ENCODE data around the gene RAB3C.
"Not testable (repeated sequence)": the region's sequence is repeated elsewhere in the genome, so short reads cannot be mapped to it uniquely, and the experiment has no call there.

Gene RAB3C

GRCh38 chr5:58582803-58583491 is at the start of gene RAB3C:
TSS of gene RAB3C (plus strand) at chr5:58583075. CDS start at chr5:58583209, 134 bp downstream.
- peak; percentile 77 to 94 for DNase-seq

GRCh38 chr5:58541935-58542334 is 40.9 kb upstream of the RAB3C start:
- not testable (repeated sequence) for DNase-seq

- DNase-seq: no peak
Measured at GRCh38 chr5:58542709-58543108, 40.2 kb upstream of the RAB3C start.

- DNase-seq: no peak
Measured at GRCh38 chr5:58543723-58544122, 39.2 kb upstream of the RAB3C start.

- no peak for DNase-seq
Measured at GRCh38 chr5:58544195-58544594, 38.7 kb upstream of the RAB3C start.

- DNase-seq: no peak
Measured at GRCh38 chr5:58544926-58545325, 37.9 kb upstream of the RAB3C start.

GRCh38 chr5:58545912-58546311 is 37.0 kb upstream of the RAB3C start:
- DNase-seq: no peak

GRCh38 chr5:58548068-58548467 is 34.8 kb upstream of the RAB3C start:
- DNase-seq: no peak

- no peak for DNase-seq
Measured at GRCh38 chr5:58551492-58551891, 31.4 kb upstream of the RAB3C start.

GRCh38 chr5:58557665-58558338 is 25.1 kb upstream of the RAB3C start:
- peak in 1 of 2 experiments; percentile 14 for DNase-seq

- not testable (repeated sequence) for DNase-seq
Measured at GRCh38 chr5:58563016-58563700, 19.7 kb upstream of the RAB3C start.

- DNase-seq: not testable (repeated sequence)
Measured at GRCh38 chr5:58564043-58564832, 18.6 kb upstream of the RAB3C start.

GRCh38 chr5:58565033-58565432 is 17.8 kb upstream of the RAB3C start:
- DNase-seq: no peak

- DNase-seq: no peak
Measured at GRCh38 chr5:58571501-58571900, 11.4 kb upstream of the RAB3C start.

- DNase-seq: not testable (repeated sequence)
Measured at GRCh38 chr5:58572973-58573372, 9.9 kb upstream of the RAB3C start.

GRCh38 chr5:58579781-58580180 is 3.1 kb upstream of the RAB3C start:
- no peak for DNase-seq

GRCh38 chr5:58582019-58582802 is 664 bp upstream of the RAB3C start:
- DNase-seq: peak in 1 of 2 experiments; percentile 33

- no peak for DNase-seq
Measured at GRCh38 chr5:58595952-58596351, 13.1 kb downstream of the RAB3C start.

GRCh38 chr5:58598440-58598839 is 15.6 kb downstream of the RAB3C start:
- DNase-seq: no peak

GRCh38 chr5:58599217-58599616 is 16.3 kb downstream of the RAB3C start:
- no peak for DNase-seq

GRCh38 chr5:58600613-58601012 is 17.7 kb downstream of the RAB3C start:
- not testable (repeated sequence) for DNase-seq

GRCh38 chr5:58602889-58603288 is 20.0 kb downstream of the RAB3C start:
- not testable (repeated sequence) for DNase-seq

Measured in NCI-H526 (cell line).